ENCODE results near the gene FRMD5.
A peak's percentile ranks its signal among the peaks of the same experiment; 100 is the strongest.
"Not testable (repeated sequence)": the region's sequence is repeated elsewhere in the genome, so short reads cannot be mapped to it uniquely, and the experiment has no call there.

FRMD5 gene

DNA sequence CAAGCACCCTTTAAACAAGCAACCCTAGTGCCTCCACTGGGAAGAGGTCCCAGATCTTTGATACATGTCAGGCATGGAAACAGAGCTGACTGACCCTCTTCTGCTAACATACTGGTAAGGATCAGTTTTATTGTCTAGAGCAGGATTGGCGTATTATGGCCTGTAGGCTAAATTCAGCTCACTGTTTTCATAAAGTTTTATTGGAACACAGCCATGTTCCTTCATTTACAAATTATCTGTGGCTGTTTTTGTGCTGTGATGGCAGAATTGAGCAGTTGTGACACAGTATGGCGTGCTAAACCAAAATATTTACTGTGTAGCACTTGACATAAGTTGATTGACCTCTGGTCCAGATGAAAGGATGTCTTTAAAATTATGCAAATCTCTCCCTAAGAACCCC, 323.2 kb downstream of the FRMD5 start:
- no peak overlapping the region for H3K4me3 ChIP-seq (replicated peaks; ENCODE audit: low read depth, low read length)
- TF ChIP-seq, protein P1, sequence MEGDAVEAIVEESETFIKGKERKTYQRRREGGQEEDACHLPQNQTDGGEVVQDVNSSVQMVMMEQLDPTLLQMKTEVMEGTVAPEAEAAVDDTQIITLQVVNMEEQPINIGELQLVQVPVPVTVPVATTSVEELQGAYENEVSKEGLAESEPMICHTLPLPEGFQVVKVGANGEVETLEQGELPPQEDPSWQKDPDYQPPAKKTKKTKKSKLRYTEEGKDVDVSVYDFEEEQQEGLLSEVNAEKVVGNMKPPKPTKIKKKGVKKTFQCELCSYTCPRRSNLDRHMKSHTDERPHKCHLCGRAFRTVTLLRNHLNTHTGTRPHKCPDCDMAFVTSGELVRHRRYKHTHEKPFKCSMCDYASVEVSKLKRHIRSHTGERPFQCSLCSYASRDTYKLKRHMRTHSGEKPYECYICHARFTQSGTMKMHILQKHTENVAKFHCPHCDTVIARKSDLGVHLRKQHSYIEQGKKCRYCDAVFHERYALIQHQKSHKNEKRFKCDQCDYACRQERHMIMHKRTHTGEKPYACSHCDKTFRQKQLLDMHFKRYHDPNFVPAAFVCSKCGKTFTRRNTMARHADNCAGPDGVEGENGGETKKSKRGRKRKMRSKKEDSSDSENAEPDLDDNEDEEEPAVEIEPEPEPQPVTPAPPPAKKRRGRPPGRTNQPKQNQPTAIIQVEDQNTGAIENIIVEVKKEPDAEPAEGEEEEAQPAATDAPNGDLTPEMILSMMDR (IDR thresholded peaks at IDR 0.05; ENCODE audit: low read length, missing control alignments) = no peak
- no peak for DNase-seq (ENCODE audit: low read depth)

DNA sequence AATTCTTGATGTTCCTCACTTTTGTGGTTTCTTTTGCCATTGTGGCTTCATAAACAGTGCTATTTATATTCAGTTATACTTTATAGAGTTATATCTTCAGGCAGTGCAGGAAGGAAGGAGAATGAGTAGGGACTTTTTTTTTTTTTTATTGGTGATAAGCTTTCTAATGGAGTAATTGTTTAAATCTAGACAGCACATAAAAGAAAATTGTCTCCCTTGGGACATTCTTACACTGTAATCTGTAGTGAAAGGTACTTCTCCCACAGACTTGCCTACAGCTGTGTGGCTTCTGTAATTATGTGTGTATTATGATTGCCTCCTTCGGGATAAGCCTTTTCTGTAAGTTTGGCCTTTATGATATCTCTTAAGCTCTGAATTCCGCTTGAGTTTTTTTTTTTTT, 326.7 kb downstream of the FRMD5 start:
- DNase-seq (ENCODE audit: low read depth) = peak; percentile 51
- H3K4me3 ChIP-seq (replicated peaks; ENCODE audit: low read depth, low read length) = no peak overlapping the region
- TF ChIP-seq, protein P1 (IDR thresholded peaks at IDR 0.05; ENCODE audit: low read length, missing control alignments) = no peak

GRCh38 chr15:43867096-43867495, 328.0 kb downstream of the FRMD5 start:
- TF ChIP-seq, protein P1 (IDR thresholded peaks at IDR 0.05; ENCODE audit: low read length, missing control alignments) = no peak
- no peak overlapping the region for H3K4me3 ChIP-seq (replicated peaks; ENCODE audit: low read depth, low read length)
- DNase-seq (ENCODE audit: low read depth) = no peak

DNA sequence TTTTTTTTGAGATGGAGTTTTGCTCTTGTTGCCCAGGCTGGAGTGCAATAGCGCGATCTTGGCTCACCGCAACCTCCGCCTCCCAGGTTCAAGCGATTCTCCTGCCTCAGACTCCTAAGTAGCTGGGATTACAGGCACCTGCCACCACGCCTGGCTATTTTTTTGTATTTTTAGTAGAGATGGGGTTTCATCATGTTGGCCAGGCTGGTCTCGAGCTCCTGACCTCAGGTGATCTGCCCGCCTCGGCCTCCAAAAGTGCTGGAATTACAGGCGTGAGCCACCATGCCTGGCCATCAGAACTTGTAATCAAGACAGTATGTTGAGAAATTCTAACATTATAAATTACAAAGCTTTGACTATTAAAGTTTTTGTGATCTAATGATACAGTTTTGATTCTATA, 328.4 kb downstream of the FRMD5 start:
- H3K4me3 ChIP-seq (replicated peaks; ENCODE audit: low read depth, low read length); DNase-seq (ENCODE audit: low read depth): not testable (repeated sequence)

- DNase-seq (ENCODE audit: low read depth) = no peak
- TF ChIP-seq, protein P1 (IDR thresholded peaks at IDR 0.05; ENCODE audit: low read length, missing control alignments) = no peak
- H3K4me3 ChIP-seq (replicated peaks; ENCODE audit: low read depth, low read length) = no peak overlapping the region
Measured at GRCh38 chr15:43859546-43859945, 335.5 kb downstream of the FRMD5 start.

- peak; percentile 55 for DNase-seq (ENCODE audit: low read depth)
- TF ChIP-seq, protein P1 (IDR thresholded peaks at IDR 0.05; ENCODE audit: low read length, missing control alignments) = no peak
- no peak overlapping the region for H3K4me3 ChIP-seq (replicated peaks; ENCODE audit: low read depth, low read length)
Measured at GRCh38 chr15:43854801-43855200, 340.3 kb downstream of the FRMD5 start.

DNA sequence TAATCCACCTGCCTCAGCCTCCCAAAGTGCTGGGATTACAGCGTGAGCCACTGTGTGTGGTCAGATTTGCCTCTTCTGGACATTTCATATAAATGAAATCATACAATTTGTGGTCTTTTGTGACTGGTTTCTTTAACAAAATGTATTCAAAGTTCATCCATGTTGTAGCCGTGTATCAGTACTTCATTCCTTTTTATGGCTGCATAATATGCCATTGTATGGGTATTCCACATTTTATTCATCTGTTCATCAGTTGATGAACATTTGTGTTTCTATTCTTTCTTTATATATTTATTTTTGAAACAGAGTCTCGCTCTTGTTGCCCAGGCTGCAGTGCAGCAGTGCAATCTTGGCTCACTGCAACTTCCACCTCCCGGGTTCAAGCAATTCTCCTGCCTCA, 342.5 kb downstream of the FRMD5 start:
- H3K4me3 ChIP-seq (replicated peaks; ENCODE audit: low read depth, low read length) = no peak overlapping the region
- TF ChIP-seq, protein P1 (IDR thresholded peaks at IDR 0.05; ENCODE audit: low read length, missing control alignments) = no peak
- DNase-seq (ENCODE audit: low read depth) = no peak

DNA sequence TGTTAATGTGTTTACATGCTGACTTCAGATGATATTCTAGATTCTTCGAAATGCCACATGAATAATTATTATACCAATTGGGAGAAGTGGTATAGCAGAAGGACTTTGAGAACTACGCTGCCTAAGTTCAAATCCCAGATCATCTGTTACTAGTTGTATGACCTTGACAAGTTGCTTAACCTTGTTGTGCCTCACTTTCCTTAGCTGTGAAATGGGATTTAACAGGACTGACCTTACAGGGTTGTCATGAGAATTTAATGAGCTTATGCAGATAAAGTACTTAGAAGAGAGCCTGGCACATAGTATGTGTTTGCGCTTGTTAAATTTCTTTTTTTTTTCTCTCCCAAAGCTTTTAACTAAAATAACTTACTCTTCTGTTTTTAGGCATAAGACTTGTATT, 343.8 kb downstream of the FRMD5 start:
- no peak overlapping the region for H3K4me3 ChIP-seq (replicated peaks; ENCODE audit: low read depth, low read length)
- no peak for DNase-seq (ENCODE audit: low read depth)
- TF ChIP-seq, protein P1 (IDR thresholded peaks at IDR 0.05; ENCODE audit: low read length, missing control alignments) = no peak

Measured in fibroblast of pulmonary artery (primary cell).